PC-3 (cell line): ENCODE results near the gene OTOS. TPM values are rescaled to one million over a fixed set of nuclear protein-coding genes. Genes with fewer than 3 reads are reported as not detected.

Experiments used
- ATAC-seq: fragments of 200-7000 bp; cut with Tn5 transposase; 2 replicates; pipeline ENCODE4 v1.9.1; 2020; ENCODE audit warnings: mild to moderate bottlenecking, moderate library complexity
- BruUV-seq: library from RNA; stranded (reverse); fragments of 400-500 nt; replicated peaks from 2 replicates; lab custom pipeline; 2021; lab: Mats Ljungman, UMichigan
- CTCF ChIA-PET: fragments of 300-600 bp; sonication (Branson Sonifier 250); formaldehyde crosslinking; loops from one replicate; lab custom pipeline; 2022; ENCODE audit warnings: antibody characterized with exemption; lab: Charles Lee
- POLR2A ChIA-PET: fragments of 300-600 bp; sonication (Branson Sonifier 250); formaldehyde crosslinking; loops from one replicate; lab custom pipeline; 2022; ENCODE audit warnings: antibody characterized with exemption; ENCODE audit not compliant: unreplicated experiment; lab: Charles Lee
- DNase-seq: peaks from one replicate; pipeline ENCODE4 v3.0.0-alpha.2; 2015
- H2AFZ ChIP-seq: fragments of 300-600 bp; sonication (generic); 2 replicates; pipeline ENCODE4 v1.6.0; 2016; ENCODE audit warnings: antibody characterized with exemption, low read length
- H3F3A ChIP-seq: fragments of 300-600 bp; sonication (generic); one replicate; pipeline ENCODE4 v1.6.0; 2017; ENCODE audit warnings: antibody characterized with exemption, low read length, control low read depth, mild to moderate bottlenecking; ENCODE audit not compliant: unreplicated experiment
- H3K27ac ChIP-seq: fragments of 300-600 bp; sonication (generic); 2 replicates; pipeline ENCODE4 v1.5.1; 2016; ENCODE audit warnings: mild to moderate bottlenecking, low read length
- H3K27me3 ChIP-seq: fragments of 300-600 bp; sonication (generic); 2 replicates; pipeline ENCODE4 v1.6.1; 2016; ENCODE audit warnings: low read length, mixed read lengths
- H3K36me3 ChIP-seq: fragments of 300-600 bp; sonication (generic); 2 replicates; pipeline ENCODE4 v1.6.1; 2016; ENCODE audit warnings: low read depth, mixed run types, low read length, mixed read lengths
- H3K4me1 ChIP-seq: fragments of 300-600 bp; sonication (generic); 2 replicates; pipeline ENCODE4 v1.5.1; 2016; ENCODE audit warnings: low read length; ENCODE audit not compliant: insufficient read depth
- H3K4me2 ChIP-seq: fragments of 300-600 bp; sonication (generic); 2 replicates; pipeline ENCODE4 v1.6.0; 2016; ENCODE audit warnings: low read length
- H3K4me3 ChIP-seq: fragments of 300-600 bp; sonication (generic); 2 replicates; pipeline ENCODE4 v1.5.1; 2016; ENCODE audit warnings: mild to moderate bottlenecking, low read length, mixed read lengths
- H3K79me2 ChIP-seq: fragments of 300-600 bp; sonication (generic); 2 replicates; pipeline ENCODE4 v1.6.1; 2017; ENCODE audit warnings: low read length, mixed read lengths
- H3K9ac ChIP-seq: fragments of 300-600 bp; sonication (generic); 2 replicates; pipeline ENCODE4 v1.6.0; 2016; ENCODE audit warnings: mild to moderate bottlenecking, low read length
- H3K9me2 ChIP-seq: fragments of 300-600 bp; sonication (generic); replicated peaks from 2 replicates; pipeline ENCODE4 v1.6.1; 2016; ENCODE audit warnings: mixed run types, low read length, mixed read lengths
- H3K9me3 ChIP-seq: fragments of 300-600 bp; sonication (generic); 2 replicates; pipeline ENCODE4 v1.6.1; 2016; ENCODE audit warnings: low read length, mixed read lengths
- H4K20me1 ChIP-seq: fragments of 300-600 bp; sonication (generic); 2 replicates; pipeline ENCODE4 v1.6.1; 2016; ENCODE audit warnings: low read length, mixed read lengths
- CTCF ChIP-seq: fragments of 300-600 bp; sonication (generic); conservative IDR thresholded peaks from 2 replicates; pipeline ENCODE4 v1.5.1; 2017; ENCODE audit warnings: antibody characterized with exemption, low read depth, mild to moderate bottlenecking, low read length
- EZH2 ChIP-seq: fragments of 300-600 bp; sonication (generic); IDR thresholded peaks from one replicate; pipeline ENCODE4 v1.6.1; 2017; ENCODE audit warnings: antibody characterized with exemption, mild to moderate bottlenecking, low read length; ENCODE audit not compliant: unreplicated experiment
- EZH2phosphoT487 ChIP-seq: fragments of 300-600 bp; sonication (generic); IDR thresholded peaks from 2 replicates; pipeline ENCODE4 v1.6.1; 2018; ENCODE audit warnings: mild to moderate bottlenecking, antibody characterized with exemption, low read length, borderline replicate concordance
- intact Hi-C: fragments of 100-400 bp; cut with micrococcal nuclease; formaldehyde crosslinking; loops from 2 replicates; pipeline ENCODE4 v1.9.0; 2023
- total RNA-seq: library from RNA; depleted of rRNA; stranded (reverse); fragments of >200 nt; gene quantifications from 2 replicates; pipeline ENCODE4 v1.2.3, GENCODE V29; 2014

Gene OTOS
- total RNA-seq, 1 experiment from 2014 or later, result not detected

GRCh38 chr2:240149943-240150784 lies 9.7 kb upstream of the OTOS start:
- no peaks in the 10 kb centered on the region for H3K9me2 ChIP-seq
- BruUV-seq, result no TSS peak
- no peaks in the 10 kb centered on the region for H3K4me1 ChIP-seq
- H2AFZ ChIP-seq, result no peak overlapping the region
- CTCF ChIA-PET, result no interaction called here
- no peak overlapping the region for H3K4me3 ChIP-seq
- intact Hi-C loops, result loop anchor here (2.0 kb wide), 1 partner anchor 289 kb away; no protein-coding TSS in a partner anchor
- no peaks in the 10 kb centered on the region for H3F3A ChIP-seq
- H3K9me3 ChIP-seq, result no peaks in the 10 kb centered on the region
- no peak overlapping the region for H3K4me2 ChIP-seq
- H4K20me1 ChIP-seq, result no peaks in the 10 kb centered on the region
- peaks cover 23% of the 10 kb centered on the region for H3K27me3 ChIP-seq
- TF ChIP-seq EZH2phosphoT487, result no peak
- TF ChIP-seq EZH2, result no peak
- TF ChIP-seq CTCF, result peak; percentile 85
- no peaks in the 10 kb centered on the region for H3K36me3 ChIP-seq
- no peaks in the 10 kb centered on the region for H3K79me2 ChIP-seq
- POLR2A ChIA-PET, result interaction anchor here (0.6 kb wide), 1 partner anchor 214 kb away, joined by 4 read pairs; no protein-coding TSS in a partner anchor
- no peak overlapping the region for H3K27ac ChIP-seq
- peak; percentile 55 for DNase-seq
- H3K9ac ChIP-seq, result no peak overlapping the region
- peak; percentile 71 for ATAC-seq

- Histone ChIP-seq H3K9ac (no peak overlapping the region), H4K20me1 (no peaks in the 10 kb centered on the region), H3K9me3 (no peaks in the 10 kb centered on the region), H3K9me2 (no peaks in the 10 kb centered on the region), H3K27ac (no peak overlapping the region), H2AFZ (no peak overlapping the region), H3K27me3 (peaks cover 15% of the 10 kb centered on the region), H3K79me2 (no peaks in the 10 kb centered on the region), H3F3A (no peaks in the 10 kb centered on the region), H3K4me1 (no peaks in the 10 kb centered on the region; the same call in 1 of the 2 replicates), H3K4me2 (no peak overlapping the region), H3K36me3 (no peaks in the 10 kb centered on the region), H3K4me3 (no peak overlapping the region)
- no TSS peak for BruUV-seq
- intact Hi-C loops, result no loop called here
- ChIA-PET POLR2A (no interaction called here), CTCF (no interaction called here)
- no peak for TF ChIP-seq EZH2phosphoT487
- no peak for TF ChIP-seq EZH2
- TF ChIP-seq CTCF, result no peak
- ATAC-seq (no peak), DNase-seq (no peak)
These were observed 7.6 kb upstream of the OTOS start for GRCh38 chr2:240147911-240148587.
